Measurements from ENCODE around the gene DNAAF5. TPM values are rescaled to one million over a fixed set of nuclear protein-coding genes. Genes with fewer than 3 reads are reported as not detected.
A peak's percentile ranks its signal among the peaks of the same experiment; 100 is the strongest.

DNAAF5 gene
- total and polyA plus RNA-seq, 9 of the 15 experiments (the other 6 are each of a cell fraction or from before 2014, with no cell fraction given), result 3.1 to 69.7 (median 19.1) TPM

DNA sequence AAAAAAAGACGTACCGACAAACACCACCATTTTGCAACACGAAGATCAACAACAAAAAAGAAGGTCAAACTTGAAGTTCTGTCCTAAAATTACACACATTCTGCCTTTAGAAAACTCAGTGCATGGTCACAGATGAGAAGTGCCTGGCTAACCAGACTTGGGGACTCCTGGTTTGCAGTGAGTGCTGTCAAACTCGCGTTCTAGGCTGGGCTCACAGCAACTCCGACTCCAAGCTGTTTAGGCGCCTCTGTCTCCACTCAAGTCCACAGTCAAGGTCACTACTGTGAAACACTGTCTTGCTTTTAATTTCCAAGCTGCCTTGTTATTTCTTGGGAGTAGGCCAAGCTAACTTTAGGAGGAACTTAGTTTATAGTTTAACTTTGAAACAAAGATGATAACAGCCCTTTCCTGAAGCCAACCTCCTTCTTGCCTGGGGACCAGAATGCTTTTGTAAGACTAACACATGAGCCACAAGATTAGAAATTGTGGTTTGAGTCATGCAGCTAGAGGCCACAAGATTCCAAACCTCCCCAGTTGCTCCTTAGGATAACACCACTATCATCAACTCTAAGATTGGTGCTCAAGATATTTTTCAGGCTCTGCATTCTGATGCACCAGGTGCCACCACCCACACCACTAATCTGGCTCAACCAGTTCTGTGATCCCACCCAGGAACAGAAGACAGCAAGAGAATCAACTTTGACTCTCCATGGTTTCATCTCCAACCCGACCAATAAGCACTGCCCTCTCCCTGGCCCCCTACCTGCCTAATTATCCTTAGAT, 1.1 kb upstream of the DNAAF5 start (continued):
- TF ChIP-seq RB1 (IDR thresholded peaks at IDR 0.05; ENCODE audit: low read depth), result no peak
- TF ChIP-seq RUNX1 (IDR thresholded peaks at IDR 0.05; ENCODE audit: low read depth), result peak; percentile 87; the same call in 1 of the 2 replicates
- TF ChIP-seq HMG20A (CRISPR knock-in tag; conservative IDR thresholded peaks at IDR 0.05), result no peak; the same call in 1 of the 2 replicates
- no peak for TF ChIP-seq RBM22 (IDR thresholded peaks at IDR 0.05; ENCODE audit: low read depth, low read length, poor library complexity, severe bottlenecking)
- TF ChIP-seq ZNF140 (CRISPR knock-in tag; IDR thresholded peaks at IDR 0.05), result no peak
- no peak for TF ChIP-seq ZNF23 (CRISPR knock-in tag; IDR thresholded peaks at IDR 0.05)
- no peak for TF ChIP-seq ESRRB (CRISPR knock-in tag; IDR thresholded peaks at IDR 0.05; ENCODE audit: borderline replicate concordance)
- TF ChIP-seq HNRNPUL1 (IDR thresholded peaks at IDR 0.05; ENCODE audit: low read length), result no peak
- no peak for TF ChIP-seq NKRF (IDR thresholded peaks at IDR 0.05; ENCODE audit: borderline replicate concordance)
- no peak for TF ChIP-seq NR2F6 (CRISPR knock-in tag; IDR thresholded peaks at IDR 0.05)
- TF ChIP-seq ZNF75A (CRISPR knock-in tag; IDR thresholded peaks at IDR 0.05), result no peak
- no peak for TF ChIP-seq ZBTB5 (IDR thresholded peaks at IDR 0.05)
- TF ChIP-seq ZFP36 (IDR thresholded peaks at IDR 0.05; ENCODE audit: low read depth, low read length, partially characterized antibody), result no peak
- no peak for TF ChIP-seq SIX5 (IDR thresholded peaks at IDR 0.05; ENCODE audit: borderline replicate concordance in 1 of 2, insufficient read depth in 1 of 2, low read depth in 1 of 2, low read length in 2 of 2)
- TF ChIP-seq L3MBTL2 (IDR thresholded peaks at IDR 0.05), result peak; percentile 46
- TF ChIP-seq MTA3 (IDR thresholded peaks at IDR 0.05; ENCODE audit: borderline replicate concordance), result no peak
- TF ChIP-seq ZNF121 (CRISPR knock-in tag; conservative IDR thresholded peaks at IDR 0.05), result no peak
- 0 out of 2 replicates have a peak, but pooled peaks have one; percentile 37 for TF ChIP-seq ZNF324 (CRISPR knock-in tag; IDR thresholded peaks at IDR 0.05)
- TF ChIP-seq ELK1 (CRISPR knock-in tag; IDR thresholded peaks at IDR 0.05), result no peak
- no peak for TF ChIP-seq BACH1 (tag; IDR thresholded peaks at IDR 0.05)
- TF ChIP-seq MYBL2 (IDR thresholded peaks at IDR 0.05; ENCODE audit: low read depth), result no peak
- no peak for TF ChIP-seq MYBL2 (CRISPR knock-in tag; IDR thresholded peaks at IDR 0.05; ENCODE audit: borderline replicate concordance)

Measured in K562 (cell line).